GM12872 (cell line): Measurements from ENCODE around the gene GBA2.

Experiments
- TF ChIP-seq, protein P1 (sequence below): IDR thresholded peaks from 3 replicates; pipeline ENCODE4 v1.5.1; 2011; ENCODE audit warnings: low read depth, mild to moderate bottlenecking, low read length, moderate library complexity; ENCODE audit not compliant: insufficient read depth

GBA2 gene

DNA sequence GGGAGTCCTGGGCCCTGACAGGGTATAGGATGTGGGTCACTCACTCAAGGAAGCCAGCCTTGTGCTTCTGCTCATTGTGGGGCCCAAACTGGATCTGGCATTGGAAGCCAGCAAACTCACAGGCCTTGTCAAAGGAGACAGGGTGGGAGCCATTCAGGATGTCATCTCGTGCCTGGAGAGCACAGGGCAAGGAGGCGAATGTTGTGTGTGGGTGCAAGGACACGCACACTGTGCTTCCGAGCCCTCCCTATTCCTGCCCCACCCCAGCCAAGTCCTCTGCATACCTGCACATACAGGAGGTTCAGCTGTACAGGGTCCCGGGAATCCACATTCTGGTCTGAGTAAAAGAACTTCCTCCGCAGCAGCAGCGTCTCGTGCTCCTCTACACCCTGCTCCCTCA is 25.1 kb downstream of the GBA2 start:
- TF ChIP-seq, protein P1, sequence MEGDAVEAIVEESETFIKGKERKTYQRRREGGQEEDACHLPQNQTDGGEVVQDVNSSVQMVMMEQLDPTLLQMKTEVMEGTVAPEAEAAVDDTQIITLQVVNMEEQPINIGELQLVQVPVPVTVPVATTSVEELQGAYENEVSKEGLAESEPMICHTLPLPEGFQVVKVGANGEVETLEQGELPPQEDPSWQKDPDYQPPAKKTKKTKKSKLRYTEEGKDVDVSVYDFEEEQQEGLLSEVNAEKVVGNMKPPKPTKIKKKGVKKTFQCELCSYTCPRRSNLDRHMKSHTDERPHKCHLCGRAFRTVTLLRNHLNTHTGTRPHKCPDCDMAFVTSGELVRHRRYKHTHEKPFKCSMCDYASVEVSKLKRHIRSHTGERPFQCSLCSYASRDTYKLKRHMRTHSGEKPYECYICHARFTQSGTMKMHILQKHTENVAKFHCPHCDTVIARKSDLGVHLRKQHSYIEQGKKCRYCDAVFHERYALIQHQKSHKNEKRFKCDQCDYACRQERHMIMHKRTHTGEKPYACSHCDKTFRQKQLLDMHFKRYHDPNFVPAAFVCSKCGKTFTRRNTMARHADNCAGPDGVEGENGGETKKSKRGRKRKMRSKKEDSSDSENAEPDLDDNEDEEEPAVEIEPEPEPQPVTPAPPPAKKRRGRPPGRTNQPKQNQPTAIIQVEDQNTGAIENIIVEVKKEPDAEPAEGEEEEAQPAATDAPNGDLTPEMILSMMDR = no peak

DNA sequence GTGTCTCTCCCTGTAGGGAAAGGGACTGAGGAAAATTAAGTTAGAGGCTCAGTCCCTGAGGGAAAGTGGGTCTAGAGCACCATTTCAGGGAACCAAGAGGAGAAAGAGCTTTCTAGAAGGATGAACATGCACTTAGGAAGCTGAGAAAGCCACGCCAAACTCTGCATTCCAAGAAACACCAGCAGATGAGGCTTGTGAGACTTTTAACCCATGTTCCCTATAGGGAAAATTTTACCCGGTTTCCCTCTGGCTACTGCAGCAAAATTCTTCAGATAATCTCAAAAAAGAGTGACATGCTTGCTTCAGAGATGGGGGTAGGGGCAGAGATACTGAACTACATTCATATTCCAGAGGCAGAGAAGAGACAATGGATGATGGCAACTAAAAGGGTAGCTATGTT is 25.6 kb downstream of the GBA2 start:
- TF ChIP-seq, protein P1 = no peak

DNA sequence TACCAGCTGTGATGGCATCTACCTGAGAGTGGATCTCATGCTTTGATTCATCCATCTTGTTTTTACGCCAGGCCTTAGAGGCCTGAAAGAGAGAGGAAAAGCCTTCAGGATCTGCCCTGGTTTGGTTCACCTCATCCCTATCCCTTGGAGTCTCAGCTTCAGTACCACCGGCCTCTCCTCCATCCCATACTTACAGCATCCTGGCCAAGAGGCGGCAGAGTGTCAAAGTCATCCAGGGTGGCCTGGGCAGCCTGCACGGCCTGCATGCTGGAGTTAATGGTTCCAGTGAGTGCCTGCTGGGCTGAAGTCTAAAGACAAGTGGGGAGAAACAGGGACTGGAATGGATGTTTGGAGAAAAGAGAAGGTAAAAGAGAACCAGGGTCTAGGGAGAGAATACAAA is 29.5 kb downstream of the GBA2 start:
- TF ChIP-seq, protein P1 = no peak

DNA sequence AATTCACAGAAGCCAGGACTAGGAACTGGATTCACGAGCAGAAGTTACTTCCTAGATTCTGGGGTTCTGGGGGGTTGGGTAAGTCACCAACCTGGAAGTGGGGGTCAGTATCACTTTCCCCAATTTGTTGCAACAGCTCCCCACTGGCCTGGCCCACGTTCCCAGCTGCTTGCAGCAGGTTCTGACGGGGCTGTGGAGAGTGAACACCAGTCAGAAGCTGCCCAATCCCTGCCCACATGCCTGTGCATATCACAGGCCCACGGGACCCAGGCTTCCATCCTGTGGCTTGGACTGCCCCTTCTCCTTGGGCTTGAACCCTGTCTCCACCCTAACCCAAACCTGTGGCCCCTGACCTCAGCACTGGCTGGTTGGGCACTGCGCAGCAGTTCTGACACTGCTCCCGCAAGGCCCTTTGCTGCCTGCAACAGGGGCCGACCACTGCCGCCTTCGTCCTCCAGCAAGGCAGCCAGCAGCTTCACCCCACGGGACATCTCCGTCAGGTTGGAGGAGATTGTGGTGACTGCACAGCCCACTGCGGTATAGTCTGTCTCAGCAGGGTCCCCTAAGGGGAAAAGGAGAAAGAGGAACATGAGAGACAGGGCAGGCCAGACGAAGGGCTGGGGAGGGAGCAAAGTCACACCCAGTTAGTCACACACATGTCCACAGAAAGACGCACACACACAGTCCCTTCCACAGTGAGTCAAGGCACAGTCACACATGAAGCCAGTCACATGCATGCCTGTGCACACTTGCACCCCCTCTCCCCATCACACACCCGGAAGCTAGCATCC is 30.1 kb downstream of the GBA2 start:
- TF ChIP-seq, protein P1 = no peak

DNA sequence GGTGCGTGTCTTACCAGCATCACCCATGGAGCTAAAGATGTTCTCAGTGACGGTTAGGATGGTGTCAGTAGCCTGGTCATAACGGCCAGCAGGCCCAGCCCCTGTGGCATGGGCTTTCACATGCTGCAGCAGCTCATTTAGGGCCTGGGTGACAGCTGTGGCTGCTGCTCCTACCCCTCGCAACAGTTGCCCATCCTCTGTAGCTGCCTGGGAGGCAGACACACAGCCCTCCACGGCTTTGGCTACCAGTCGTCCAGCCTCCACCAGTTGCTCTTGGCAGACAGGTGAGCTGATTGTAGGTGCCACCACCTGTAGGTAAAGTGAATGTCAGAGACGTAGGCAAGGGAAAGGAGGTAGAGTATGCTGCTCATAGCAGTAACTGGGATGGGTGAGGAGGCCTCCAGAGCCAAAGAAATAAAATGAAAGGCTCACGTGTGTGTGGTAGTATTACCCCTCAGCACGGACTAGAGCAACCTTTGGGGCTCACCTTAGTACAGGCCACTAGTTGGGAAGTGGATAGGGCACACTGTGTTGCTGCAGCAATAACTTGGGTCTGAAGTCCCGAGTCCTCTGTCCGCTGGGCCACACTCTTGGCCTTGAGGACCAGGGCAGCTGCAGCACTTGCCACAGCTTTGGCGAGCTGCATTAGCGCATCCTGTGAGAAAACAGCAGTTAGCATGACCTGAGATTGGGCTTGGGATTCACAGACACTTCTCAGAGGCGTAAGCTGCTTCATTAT is 31.7 kb downstream of the GBA2 start:
- TF ChIP-seq, protein P1 = no peak

DNA sequence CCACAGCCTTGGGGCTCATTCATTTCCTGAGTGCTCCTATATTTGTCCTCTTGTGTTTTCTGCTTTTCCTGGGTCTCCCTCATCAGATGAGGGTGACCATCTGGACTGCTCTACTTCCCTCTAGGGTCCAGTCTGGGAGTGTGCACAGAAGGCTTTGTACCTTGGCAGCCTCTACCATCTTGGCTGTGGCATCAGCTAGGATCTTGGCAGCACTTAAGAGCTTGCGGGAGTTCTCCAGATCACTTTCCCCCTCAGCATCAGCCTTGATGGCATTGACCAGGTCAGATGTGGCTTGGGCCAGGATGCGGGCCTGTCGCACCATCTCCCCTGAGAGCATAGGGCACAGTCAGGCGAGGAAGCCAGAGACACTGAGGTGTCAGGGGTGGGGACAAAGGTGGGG is 32.8 kb downstream of the GBA2 start:
- TF ChIP-seq, protein P1 = no peak

DNA sequence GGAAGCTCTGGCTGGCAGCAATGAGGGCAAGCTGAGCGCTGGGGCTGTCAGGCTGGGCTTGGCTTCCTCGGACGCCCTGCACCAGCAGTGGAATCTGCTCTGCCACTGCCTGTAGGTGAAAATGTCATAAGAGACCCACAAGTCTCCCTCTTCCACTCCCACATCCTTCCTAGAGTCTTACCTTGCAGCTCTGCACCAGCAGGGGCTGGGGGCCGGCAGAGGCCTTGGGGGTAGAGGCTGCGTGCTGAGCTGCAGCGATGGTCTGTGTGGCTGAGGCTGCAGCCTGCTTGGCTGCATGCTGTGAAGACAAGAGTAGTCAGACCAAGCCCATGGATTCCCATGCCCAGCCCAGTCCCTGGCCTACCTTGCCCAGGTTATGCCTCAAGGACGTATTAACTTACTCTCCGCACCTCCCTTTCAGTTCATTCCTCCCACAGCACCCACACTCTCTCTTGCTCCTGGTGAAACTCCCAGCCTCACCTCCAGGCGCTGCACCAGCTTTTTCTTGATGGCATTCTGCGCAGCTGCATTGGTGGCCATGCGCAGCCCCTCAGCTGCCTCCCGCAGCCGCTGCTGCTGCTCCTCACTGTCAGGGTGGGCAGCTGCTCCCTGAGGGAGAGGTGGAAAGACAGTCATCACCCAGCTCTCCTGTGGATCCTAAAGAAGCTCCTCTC is 34.3 kb downstream of the GBA2 start:
- TF ChIP-seq, protein P1 = no peak
